IMR-90 (cell line): ENCODE results near the gene RTP5.

ENCODE experiments used
- BHLHE40 ChIP-seq: fragments of 150-350 bp; IDR thresholded peaks from 2 replicates; pipeline ENCODE4 v1.6.1; 2016; ENCODE audit warnings: mild to moderate bottlenecking, low read depth, low read length
- CEBPB ChIP-seq: IDR thresholded peaks from 2 replicates; pipeline ENCODE4 v1.6.1; 2012; ENCODE audit warnings: low read depth, low read length, improper control_type of control experiment
- MAFK ChIP-seq: IDR thresholded peaks from 2 replicates; pipeline ENCODE4 v1.6.1; 2012; ENCODE audit warnings: low read depth, low read length, improper control_type of control experiment
- MXI1 ChIP-seq: IDR thresholded peaks from 2 replicates; pipeline ENCODE4 v1.6.1; 2012; ENCODE audit warnings: low read depth, mild to moderate bottlenecking, low read length, moderate library complexity, borderline replicate concordance
- NFE2L2 ChIP-seq: fragments of 150-350 bp; IDR thresholded peaks from 2 replicates; pipeline ENCODE4 v1.6.1; 2016; ENCODE audit warnings: low read depth, mild to moderate bottlenecking, low read length
- POLR2A ChIP-seq: IDR thresholded peaks from 2 replicates; pipeline ENCODE4 v1.6.1; 2012; ENCODE audit warnings: mild to moderate bottlenecking, low read depth, low read length
- RCOR1 ChIP-seq: IDR thresholded peaks from 2 replicates; pipeline ENCODE4 v1.6.1; 2012; ENCODE audit warnings: mild to moderate bottlenecking, low read length, improper control_type of control experiment; ENCODE audit not compliant: insufficient replicate concordance
- RFX5 ChIP-seq: IDR thresholded peaks from 2 replicates; pipeline ENCODE4 v1.8.0; 2012; ENCODE audit warnings: low read depth, mild to moderate bottlenecking, low read length, moderate library complexity
- TF ChIP-seq, protein P1 (sequence below): conservative IDR thresholded peaks from 2 replicates; pipeline ENCODE4 v1.5.1; 2012; ENCODE audit warnings: mild to moderate bottlenecking, low read depth, low read length, improper control_type of control experiment
- TF ChIP-seq, protein P2 (sequence below): fragments of 150-350 bp; IDR thresholded peaks from 2 replicates; pipeline ENCODE4 v1.6.1; 2017; ENCODE audit warnings: mild to moderate bottlenecking, antibody characterized with exemption, low read length, low read depth

GRCh38 chr2:241876528-241877196, 7.1 kb downstream of the RTP5 start:
- TF ChIP-seq, protein P1, sequence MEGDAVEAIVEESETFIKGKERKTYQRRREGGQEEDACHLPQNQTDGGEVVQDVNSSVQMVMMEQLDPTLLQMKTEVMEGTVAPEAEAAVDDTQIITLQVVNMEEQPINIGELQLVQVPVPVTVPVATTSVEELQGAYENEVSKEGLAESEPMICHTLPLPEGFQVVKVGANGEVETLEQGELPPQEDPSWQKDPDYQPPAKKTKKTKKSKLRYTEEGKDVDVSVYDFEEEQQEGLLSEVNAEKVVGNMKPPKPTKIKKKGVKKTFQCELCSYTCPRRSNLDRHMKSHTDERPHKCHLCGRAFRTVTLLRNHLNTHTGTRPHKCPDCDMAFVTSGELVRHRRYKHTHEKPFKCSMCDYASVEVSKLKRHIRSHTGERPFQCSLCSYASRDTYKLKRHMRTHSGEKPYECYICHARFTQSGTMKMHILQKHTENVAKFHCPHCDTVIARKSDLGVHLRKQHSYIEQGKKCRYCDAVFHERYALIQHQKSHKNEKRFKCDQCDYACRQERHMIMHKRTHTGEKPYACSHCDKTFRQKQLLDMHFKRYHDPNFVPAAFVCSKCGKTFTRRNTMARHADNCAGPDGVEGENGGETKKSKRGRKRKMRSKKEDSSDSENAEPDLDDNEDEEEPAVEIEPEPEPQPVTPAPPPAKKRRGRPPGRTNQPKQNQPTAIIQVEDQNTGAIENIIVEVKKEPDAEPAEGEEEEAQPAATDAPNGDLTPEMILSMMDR: no peak
- no peak for TF ChIP-seq BHLHE40
- no peak for TF ChIP-seq MXI1
- TF ChIP-seq MAFK: no peak
- TF ChIP-seq CEBPB: no peak
- TF ChIP-seq POLR2A: no peak
- no peak for TF ChIP-seq RFX5
- TF ChIP-seq, protein P2, sequence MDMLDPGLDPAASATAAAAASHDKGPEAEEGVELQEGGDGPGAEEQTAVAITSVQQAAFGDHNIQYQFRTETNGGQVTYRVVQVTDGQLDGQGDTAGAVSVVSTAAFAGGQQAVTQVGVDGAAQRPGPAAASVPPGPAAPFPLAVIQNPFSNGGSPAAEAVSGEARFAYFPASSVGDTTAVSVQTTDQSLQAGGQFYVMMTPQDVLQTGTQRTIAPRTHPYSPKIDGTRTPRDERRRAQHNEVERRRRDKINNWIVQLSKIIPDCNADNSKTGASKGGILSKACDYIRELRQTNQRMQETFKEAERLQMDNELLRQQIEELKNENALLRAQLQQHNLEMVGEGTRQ: no peak
- TF ChIP-seq RCOR1: no peak
- no peak for TF ChIP-seq NFE2L2
